ENCODE results near the gene CCDC50. TPM values are rescaled to one million over a fixed set of nuclear protein-coding genes. Genes with fewer than 3 reads are reported as not detected.

Gene CCDC50
- total and polyA plus RNA-seq, 2 donors (not counting 3 experiments of a cell fraction or from before 2014, with no cell fraction given), result 44.4 to 137 TPM

- no peak overlapping the region for H3K9ac ChIP-seq (replicated peaks; ENCODE audit: extremely low read depth, insufficient read depth, low read length)
- H3K9me1 ChIP-seq (replicated peaks; ENCODE audit: control insufficient read depth, extremely low read depth, insufficient read depth, low read length), result no peaks in the 10 kb centered on the region
- dilution Hi-C loops (cut with MboI; ENCODE audit: extremely low pct_ligation_motif_present, low sequenced_read_pairs) (no loop called here), intact Hi-C loops (cut with micrococcal nuclease) (loop anchor here (2.0 to 5.0 kb wide), 2 partner anchors 175 to 642 kb away; no protein-coding TSS in a partner anchor)
- H3K27me3 ChIP-seq (ENCODE audit: control insufficient read depth in 2 of 2, insufficient read depth in 2 of 2, low read length in 2 of 2), result no peaks in the 10 kb centered on the region
- no peak overlapping the region for H2AFZ ChIP-seq (ENCODE audit: low read depth, low read length)
- ChIA-PET CTCF (no interaction called here), POLR2A (no interaction called here)
- peak; percentile 97 for DNase-seq (ENCODE audit: low read depth, low spot score)
- H3K4me3 ChIP-seq (replicated peaks in 1 of 3; ENCODE audit: insufficient read depth in 1 of 3, low read depth in 1 of 3, low read length in 3 of 3), result no peak overlapping the region
- TF ChIP-seq MYC (IDR thresholded peaks at IDR 0.05; ENCODE audit: low read depth, low read length) (no peak), FOS (IDR thresholded peaks at IDR 0.05; ENCODE audit: borderline replicate concordance, insufficient read depth, low read length) (peak; percentile 54), POLR2AphosphoS5 (IDR thresholded peaks at IDR 0.05; ENCODE audit: insufficient read depth, low read depth, low read length) (peak; percentile 24), JUN (IDR thresholded peaks at IDR 0.05; ENCODE audit: borderline replicate concordance, insufficient read depth, insufficient read length, low read depth) (peak; percentile 45), CTCF (IDR thresholded peaks at IDR 0.05; ENCODE audit: extremely low read depth in 1 of 2, insufficient read depth in 1 of 2, low read depth in 1 of 2, low read length in 2 of 2) (no peak)
- H3K4me1 ChIP-seq (ENCODE audit: control insufficient read depth, extremely low read depth, insufficient read depth, low read length), result peaks cover 11% of the 10 kb centered on the region
- no peaks in the 10 kb centered on the region for H3K79me2 ChIP-seq (ENCODE audit: control insufficient read depth, insufficient read depth, low read length)
- H4K20me1 ChIP-seq (replicated peaks; ENCODE audit: control insufficient read depth, extremely low read depth, insufficient read depth, low read length), result no peaks in the 10 kb centered on the region
- BruUV-seq (replicated peaks), result no TSS peak
- no peaks in the 10 kb centered on the region for H3K36me3 ChIP-seq (ENCODE audit: control insufficient read depth in 2 of 2, extremely low read depth in 1 of 2, insufficient read depth in 2 of 2, low read length in 2 of 2)
- peak overlapping the region; percentile 34 for H3K4me2 ChIP-seq (ENCODE audit: insufficient read depth, low read length)
- H3K9me3 ChIP-seq (replicated peaks; ENCODE audit: control insufficient read depth, insufficient read depth, low read length), result no peaks in the 10 kb centered on the region
- H3K27ac ChIP-seq (ENCODE audit: insufficient read depth, low read depth, low read length), result peak overlapping the region; percentile 25
- peak; percentile 88 for FAIRE-seq
Measured at GRCh38 chr3:191412759-191413158, 83.6 kb downstream of the CCDC50 start.

GRCh38 chr3:191414286-191414685, 85.1 kb downstream of the CCDC50 start:
- no peak for FAIRE-seq
- BruUV-seq (replicated peaks), result no TSS peak
- ChIA-PET POLR2A (no interaction called here), CTCF (interaction anchor here (1.0 to 2.3 kb wide), 4 partner anchors 13 to 1030 kb away, joined by 3 to 7 read pairs (median 4); no protein-coding TSS in a partner anchor)
- no peaks in the 10 kb centered on the region for H3K27me3 ChIP-seq (ENCODE audit: control insufficient read depth in 2 of 2, insufficient read depth in 2 of 2, low read length in 2 of 2)
- H3K9me1 ChIP-seq (replicated peaks; ENCODE audit: control insufficient read depth, extremely low read depth, insufficient read depth, low read length), result no peaks in the 10 kb centered on the region
- dilution Hi-C loops (cut with MboI; ENCODE audit: extremely low pct_ligation_motif_present, low sequenced_read_pairs), result no loop called here
- no peak overlapping the region for H2AFZ ChIP-seq (ENCODE audit: low read depth, low read length)
- no peak overlapping the region for H3K4me3 ChIP-seq (replicated peaks in 1 of 3; ENCODE audit: insufficient read depth in 1 of 3, low read depth in 1 of 3, low read length in 3 of 3)
- DNase-seq (ENCODE audit: low read depth, low spot score), result no peak
- no peak for TF ChIP-seq EZH2 (IDR thresholded peaks at IDR 0.05; ENCODE audit: borderline replicate concordance, low read depth, low read length, severe bottlenecking)
- TF ChIP-seq MAX (IDR thresholded peaks at IDR 0.05; ENCODE audit: insufficient read depth, insufficient read length), result no peak
- TF ChIP-seq CTCF (IDR thresholded peaks at IDR 0.05; ENCODE audit: extremely low read depth in 1 of 2, insufficient read depth in 1 of 2, low read depth in 1 of 2, low read length in 2 of 2), result no peak
- TF ChIP-seq GATA2 (IDR thresholded peaks at IDR 0.05; ENCODE audit: insufficient read depth, insufficient read length, low read depth, low read length), result no peak
- TF ChIP-seq JUN (IDR thresholded peaks at IDR 0.05; ENCODE audit: borderline replicate concordance, insufficient read depth, insufficient read length, low read depth), result no peak
- TF ChIP-seq POLR2AphosphoS5 (IDR thresholded peaks at IDR 0.05; ENCODE audit: insufficient read depth, low read depth, low read length), result no peak
- no peak for TF ChIP-seq POLR2A (IDR thresholded peaks at IDR 0.05; ENCODE audit: low read depth, low read length)
- TF ChIP-seq MYC (IDR thresholded peaks at IDR 0.05; ENCODE audit: low read depth, low read length), result no peak
- no peak for TF ChIP-seq FOS (IDR thresholded peaks at IDR 0.05; ENCODE audit: borderline replicate concordance, insufficient read depth, low read length)
- H3K9me3 ChIP-seq (replicated peaks; ENCODE audit: control insufficient read depth, insufficient read depth, low read length), result no peaks in the 10 kb centered on the region
- H3K27ac ChIP-seq (ENCODE audit: insufficient read depth, low read depth, low read length), result no peak overlapping the region
- no peak overlapping the region for H3K9ac ChIP-seq (replicated peaks; ENCODE audit: extremely low read depth, insufficient read depth, low read length)
- no peaks in the 10 kb centered on the region for H4K20me1 ChIP-seq (replicated peaks; ENCODE audit: control insufficient read depth, extremely low read depth, insufficient read depth, low read length)
- peaks cover 11% of the 10 kb centered on the region for H3K4me1 ChIP-seq (ENCODE audit: control insufficient read depth, extremely low read depth, insufficient read depth, low read length)
- H3K4me2 ChIP-seq (ENCODE audit: insufficient read depth, low read length), result no peak overlapping the region
- H3K36me3 ChIP-seq (ENCODE audit: control insufficient read depth in 2 of 2, extremely low read depth in 1 of 2, insufficient read depth in 2 of 2, low read length in 2 of 2), result no peaks in the 10 kb centered on the region
- no peaks in the 10 kb centered on the region for H3K79me2 ChIP-seq (ENCODE audit: control insufficient read depth, insufficient read depth, low read length)
- intact Hi-C loops (cut with micrococcal nuclease), result loop anchor here (5.0 kb wide), 1 partner anchor 177 kb away; no protein-coding TSS in a partner anchor

Measured in endothelial cell of umbilical vein (primary cell).